H9 (cell line): ENCODE results near the gene PACSIN3. TPM values are rescaled to one million over a fixed set of nuclear protein-coding genes. Genes with fewer than 3 reads are reported as not detected.

ENCODE experiments used
- DNase-seq: peaks from one replicate; pipeline ENCODE4 v3.0.0-alpha.2; 2017
- H2AFZ ChIP-seq: one replicate; pipeline ENCODE4 v1.6.1; 2013; ENCODE audit warnings: mild to moderate bottlenecking, low read length, control low read depth, moderate library complexity
- H2AK5ac ChIP-seq: 2 replicates; pipeline ENCODE4 v1.6.1; 2013; ENCODE audit warnings: low read length, control low read depth, mixed read lengths; ENCODE audit not compliant: insufficient read length
- H2BK120ac ChIP-seq: one replicate; pipeline ENCODE4 v1.6.1; 2013; ENCODE audit warnings: low read depth, mild to moderate bottlenecking, low read length, control low read depth, inconsistent platforms; ENCODE audit not compliant: poor library complexity, severe bottlenecking
- H2BK12ac ChIP-seq: 2 replicates; pipeline ENCODE4 v1.6.1; 2013; ENCODE audit warnings: low read length, control low read depth, mixed read lengths, low read depth; ENCODE audit not compliant: insufficient read length
- H2BK15ac ChIP-seq: 2 replicates; pipeline ENCODE4 v1.6.1; 2013; ENCODE audit warnings: low read depth, low read length, control low read depth
- H2BK20ac ChIP-seq: one replicate; pipeline ENCODE4 v1.6.1; 2013; ENCODE audit warnings: low read depth, mild to moderate bottlenecking, low read length, control low read depth, inconsistent platforms; ENCODE audit not compliant: poor library complexity, severe bottlenecking
- H2BK5ac ChIP-seq: 2 replicates; pipeline ENCODE4 v1.6.1; 2013; ENCODE audit warnings: low read length, control low read depth, mixed read lengths; ENCODE audit not compliant: insufficient read length
- H3K14ac ChIP-seq: 2 replicates; pipeline ENCODE4 v1.6.1; 2013; ENCODE audit warnings: low read length, control low read depth; ENCODE audit not compliant: insufficient read depth
- H3K18ac ChIP-seq: 2 replicates; pipeline ENCODE4 v1.6.1; 2013; ENCODE audit warnings: low read depth, mild to moderate bottlenecking, mixed read lengths, low read length, control low read depth; ENCODE audit not compliant: insufficient read length
- H3K23ac ChIP-seq: 2 replicates; pipeline ENCODE4 v1.6.1; 2013; ENCODE audit warnings: low read length, control low read depth, mixed read lengths, low read depth; ENCODE audit not compliant: insufficient read length
- H3K23me2 ChIP-seq: 2 replicates; pipeline ENCODE4 v1.6.1; 2013; ENCODE audit warnings: low read depth, mild to moderate bottlenecking, mixed read lengths, low read length, control low read depth; ENCODE audit not compliant: insufficient read length, poor library complexity, severe bottlenecking
- H3K27ac ChIP-seq: 2 replicates; pipeline ENCODE4 v1.5.1; 2013; ENCODE audit warnings: low read length, control low read depth, mixed read lengths, low read depth; ENCODE audit not compliant: insufficient read length
- H3K27me3 ChIP-seq: 2 replicates; pipeline ENCODE4 v1.6.1; 2013; ENCODE audit warnings: low read length, control low read depth, inconsistent platforms; ENCODE audit not compliant: insufficient read depth
- H3K4ac ChIP-seq: 2 replicates; pipeline ENCODE4 v1.6.1; 2013; ENCODE audit warnings: low read depth, mild to moderate bottlenecking, control low read depth, inconsistent platforms, low read length, moderate library complexity
- H3K4me1 ChIP-seq: 2 replicates; pipeline ENCODE4 v1.6.1; 2013; ENCODE audit warnings: low read length, control low read depth, inconsistent platforms; ENCODE audit not compliant: insufficient read depth
- H3K4me2 ChIP-seq: 2 replicates; pipeline ENCODE4 v1.6.1; 2013; ENCODE audit warnings: low read length, control low read depth, mixed read lengths; ENCODE audit not compliant: insufficient read length, insufficient read depth
- H3K56ac ChIP-seq: 2 replicates; pipeline ENCODE4 v1.6.1; 2013; ENCODE audit warnings: low read depth, mild to moderate bottlenecking, mixed read lengths, low read length, control low read depth; ENCODE audit not compliant: insufficient read length
- H3K79me1 ChIP-seq: 2 replicates; pipeline ENCODE4 v1.6.1; 2013; ENCODE audit warnings: low read depth, mild to moderate bottlenecking, moderate library complexity, low read length, control low read depth, inconsistent platforms; ENCODE audit not compliant: insufficient read depth, poor library complexity, severe bottlenecking
- H3K79me2 ChIP-seq: 2 replicates; pipeline ENCODE4 v1.6.1; 2013; ENCODE audit warnings: low read length, control low read depth, inconsistent platforms; ENCODE audit not compliant: insufficient read depth
- H3K9ac ChIP-seq: 2 replicates; pipeline ENCODE4 v1.6.1; 2013; ENCODE audit warnings: low read length, control low read depth, mixed read lengths; ENCODE audit not compliant: insufficient read length; ENCODE audit errors: extremely low read depth
- H3K9me3 ChIP-seq: one replicate; pipeline ENCODE4 v1.6.1; 2013; ENCODE audit warnings: low read depth, low read length, inconsistent platforms; ENCODE audit not compliant: control insufficient read depth
- H3T11ph ChIP-seq: one replicate; pipeline ENCODE4 v1.6.1; 2013; ENCODE audit warnings: mild to moderate bottlenecking, low read length, control low read depth, inconsistent platforms
- H4K20me1 ChIP-seq: one replicate; pipeline ENCODE4 v1.6.1; 2013; ENCODE audit not compliant: control insufficient read depth, insufficient read length, insufficient read depth
- H4K5ac ChIP-seq: 2 replicates; pipeline ENCODE4 v1.6.1; 2013; ENCODE audit warnings: low read depth, mild to moderate bottlenecking, mixed read lengths, low read length, control low read depth; ENCODE audit not compliant: insufficient read length
- H4K8ac ChIP-seq: replicated peaks from 2 replicates; pipeline ENCODE4 v1.6.1; 2013; ENCODE audit warnings: low read length, control low read depth, mixed read lengths, low read depth; ENCODE audit not compliant: insufficient read length
- H4K91ac ChIP-seq: 2 replicates; pipeline ENCODE4 v1.6.1; 2013; ENCODE audit warnings: low read depth, mild to moderate bottlenecking, moderate library complexity, mixed read lengths, low read length, control low read depth; ENCODE audit not compliant: insufficient read length
- H3K27ac Mint-ChIP-seq, 3 experiments: 2 replicates in 2 of 3; 3 replicates in 1 of 3; pipeline ENCODE4 v1.8.0; 2020 to 2021; ENCODE audit warnings: mixed read lengths in 3 of 3, mild to moderate bottlenecking in 1 of 3, moderate library complexity in 1 of 3
- H3K27me3 Mint-ChIP-seq: 2 replicates; pipeline ENCODE4 v1.8.0; 2021; ENCODE audit warnings: low read depth, mild to moderate bottlenecking, moderate library complexity, mixed read lengths
- H3K36me3 Mint-ChIP-seq, 3 experiments: 2 replicates in 2 of 3; 3 replicates in 1 of 3; pipeline ENCODE4 v1.8.0; 2020 to 2021; ENCODE audit warnings: low read depth in 3 of 3, mixed read lengths in 3 of 3; ENCODE audit not compliant: insufficient read depth in 1 of 3
- H3K4me1 Mint-ChIP-seq, 2 experiments: 2 replicates each; pipeline ENCODE4 v1.8.0; 2020; ENCODE audit warnings: mixed read lengths in 2 of 2
- H3K4me3 Mint-ChIP-seq, 2 experiments: 2 replicates in 1 of 2; 3 replicates in 1 of 2; pipeline ENCODE4 v1.8.0; 2020 to 2021; ENCODE audit warnings: mild to moderate bottlenecking in 2 of 2, mixed read lengths in 2 of 2, moderate library complexity in 1 of 2
- H3K9me3 Mint-ChIP-seq, 2 experiments: 2 replicates in 1 of 2; 3 replicates in 1 of 2; pipeline ENCODE4 v1.8.0; 2020; ENCODE audit warnings: mild to moderate bottlenecking in 2 of 2, mixed read lengths in 2 of 2, moderate library complexity in 1 of 2
- whole genome bisulfite sequencing: extraction: QIAGEN DNeasy Blood & Tissue Kit; methylation state at CpG from one replicate; pipeline ENCODE4 v1.1.7; 2013; ENCODE audit warnings: missing lambda C conversion rate, low lambda C conversion rate, mixed read lengths; ENCODE audit not compliant: insufficient read length; ENCODE audit errors: extremely low coverage; 5-methylcytosine and 5-hydroxymethylcytosine counted together
- total RNA-seq: library from RNA; stranded (reverse); gene quantifications from 2 replicates; pipeline ENCODE4 v1.2.1, GENCODE V29; 2021
- TF ChIP-seq, protein P1 (sequence below): fragments of 200-600 bp; sonication (generic); conservative IDR thresholded peaks from 3 replicates; pipeline ENCODE4 v1.8.0; 2021; ENCODE audit warnings: antibody characterized with exemption, mild to moderate bottlenecking

Gene PACSIN3
- total RNA-seq, 1 experiment from 2014 or later: 63.0 TPM

DNA sequence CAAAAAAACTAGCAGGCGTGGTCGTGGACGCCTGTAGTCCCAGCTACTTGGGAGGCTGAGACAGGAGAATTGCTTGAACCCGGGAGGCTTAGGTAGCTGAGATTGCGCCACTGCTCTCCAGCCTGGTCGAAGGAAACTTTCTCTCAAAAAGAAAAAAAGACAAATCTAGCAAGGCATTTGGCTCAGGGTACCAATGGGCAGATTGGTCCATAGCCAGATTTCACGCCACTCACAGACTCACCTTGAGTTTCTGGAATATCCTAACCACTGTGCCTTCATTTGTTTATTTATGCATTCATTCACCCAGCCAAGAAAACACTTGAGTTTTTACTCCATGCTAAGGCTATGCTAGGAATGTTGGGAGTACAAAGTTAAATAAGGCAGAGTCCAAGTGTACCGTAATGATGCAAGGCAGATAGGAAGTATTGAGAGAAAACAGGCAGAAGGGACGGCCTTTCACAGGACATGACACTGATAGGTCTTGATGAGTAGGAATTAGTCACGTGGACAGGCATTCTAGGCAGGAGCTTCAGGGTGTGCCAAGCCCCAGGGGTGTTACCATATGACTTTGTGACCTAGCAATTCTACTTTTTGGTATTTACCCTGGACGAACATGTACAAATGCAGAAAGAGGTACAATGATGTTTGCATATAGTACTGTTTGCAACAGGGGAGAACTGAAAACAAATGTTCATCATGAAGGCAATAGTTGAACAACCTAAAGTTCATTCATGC is 3.0 kb upstream of the PACSIN3 start:
- no peaks in the 10 kb centered on the region for H3K27me3 ChIP-seq
- TF ChIP-seq, protein P1, sequence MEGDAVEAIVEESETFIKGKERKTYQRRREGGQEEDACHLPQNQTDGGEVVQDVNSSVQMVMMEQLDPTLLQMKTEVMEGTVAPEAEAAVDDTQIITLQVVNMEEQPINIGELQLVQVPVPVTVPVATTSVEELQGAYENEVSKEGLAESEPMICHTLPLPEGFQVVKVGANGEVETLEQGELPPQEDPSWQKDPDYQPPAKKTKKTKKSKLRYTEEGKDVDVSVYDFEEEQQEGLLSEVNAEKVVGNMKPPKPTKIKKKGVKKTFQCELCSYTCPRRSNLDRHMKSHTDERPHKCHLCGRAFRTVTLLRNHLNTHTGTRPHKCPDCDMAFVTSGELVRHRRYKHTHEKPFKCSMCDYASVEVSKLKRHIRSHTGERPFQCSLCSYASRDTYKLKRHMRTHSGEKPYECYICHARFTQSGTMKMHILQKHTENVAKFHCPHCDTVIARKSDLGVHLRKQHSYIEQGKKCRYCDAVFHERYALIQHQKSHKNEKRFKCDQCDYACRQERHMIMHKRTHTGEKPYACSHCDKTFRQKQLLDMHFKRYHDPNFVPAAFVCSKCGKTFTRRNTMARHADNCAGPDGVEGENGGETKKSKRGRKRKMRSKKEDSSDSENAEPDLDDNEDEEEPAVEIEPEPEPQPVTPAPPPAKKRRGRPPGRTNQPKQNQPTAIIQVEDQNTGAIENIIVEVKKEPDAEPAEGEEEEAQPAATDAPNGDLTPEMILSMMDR: no peak
- no peak overlapping the region for H3K4me2 ChIP-seq
- H3K27ac ChIP-seq: no peak overlapping the region
- H3K79me2 ChIP-seq: no peaks in the 10 kb centered on the region
- Mint-ChIP-seq H3K36me3 (peaks cover 0 to 2% (median 1%) of the 10 kb centered on the region in 3 experiments; a peak in 4 of 7 replicates), H3K27me3 (peaks cover 28% of the 10 kb centered on the region), H3K4me1 (peaks cover 18 to 32% of the 10 kb centered on the region in 2 experiments), H3K9me3 (no peaks in the 10 kb centered on the region), H3K4me3 (no peak overlapping the region), H3K27ac (no peak overlapping the region)
- H3K23ac ChIP-seq: no peak overlapping the region
- no peaks in the 10 kb centered on the region for H3K4me1 ChIP-seq
- H2BK5ac ChIP-seq: no peak overlapping the region
- no peak overlapping the region for H2BK15ac ChIP-seq
- H3K14ac ChIP-seq: no peak overlapping the region
- no peak overlapping the region for H2AK5ac ChIP-seq
- WGBS: no CpG with 5 or more reads among the region's 11 CpGs
- H4K20me1 ChIP-seq: no peaks in the 10 kb centered on the region
- no peak overlapping the region for H2AFZ ChIP-seq
- DNase-seq: no peak
- no peaks in the 10 kb centered on the region for H3K9me3 ChIP-seq
- no peak overlapping the region for H4K8ac ChIP-seq
- no peak overlapping the region for H4K5ac ChIP-seq
- no peak overlapping the region for H3K9ac ChIP-seq
- H2BK120ac ChIP-seq: no peak overlapping the region
- no peak overlapping the region for H3K18ac ChIP-seq
- no peak overlapping the region for H3T11ph ChIP-seq
- H3K79me1 ChIP-seq: no peaks in the 10 kb centered on the region
- no peak overlapping the region for H2BK12ac ChIP-seq
- H3K56ac ChIP-seq: no peak overlapping the region
- peaks cover 14% of the 10 kb centered on the region for H3K23me2 ChIP-seq
- no peak overlapping the region for H4K91ac ChIP-seq
- H3K4ac ChIP-seq: no peak overlapping the region
- H2BK20ac ChIP-seq: no peak overlapping the region
